ENCODE results near the gene CNTN6. TPM values are rescaled to one million over a fixed set of nuclear protein-coding genes. Genes with fewer than 3 reads are reported as not detected.

The CNTN6 gene
- total RNA-seq, 2 donors from 2014 or later: not detected

DNA sequence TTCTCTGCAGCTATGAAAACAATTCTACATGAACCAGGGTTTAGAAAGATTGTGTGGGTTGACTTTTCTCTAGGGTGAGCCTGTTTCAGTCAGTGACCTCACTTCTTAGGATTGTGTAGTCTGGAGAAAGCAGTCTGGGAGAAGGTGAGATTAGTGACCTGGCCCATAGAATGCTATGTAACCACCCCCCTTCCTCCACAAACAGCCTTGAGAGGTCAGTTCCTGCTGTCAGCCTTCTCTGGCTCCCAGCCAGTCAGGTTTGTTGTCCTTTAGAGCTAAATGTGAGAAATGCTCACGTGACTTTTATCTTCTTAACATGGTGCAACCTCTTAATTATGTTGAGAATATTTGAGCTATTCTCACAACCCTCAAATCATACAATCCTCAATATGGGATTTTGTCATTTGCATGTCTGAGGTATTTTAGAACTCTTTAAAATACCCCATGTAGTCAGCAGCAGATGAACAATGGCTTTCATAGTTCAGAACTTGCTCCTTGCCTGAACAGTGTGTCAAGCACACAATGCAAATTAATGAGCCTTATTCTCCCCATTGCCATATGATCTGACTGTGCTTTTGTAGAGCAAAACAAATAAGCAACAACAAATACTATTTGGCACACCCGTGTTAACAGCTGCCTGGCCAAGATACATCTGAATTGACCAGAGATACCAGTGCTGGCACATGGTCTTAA, 311.6 kb downstream of the CNTN6 start:
- DNase-seq (no peak), ATAC-seq (replicated peaks in 1 of 2) (no peak)
- Mint-ChIP-seq H3K4me3 (no peak overlapping the region), H3K27ac (no peak overlapping the region), H3K9me3 (peaks cover 1 to 3% of the 10 kb centered on the region in 2 donors), H3K36me3 (ENCODE audit: insufficient read depth in 2 of 2) (no peaks in the 10 kb centered on the region), H3K4me1 (ENCODE audit: low read depth) (no peaks in the 10 kb centered on the region), H3K27me3 (ENCODE audit: low read depth) (no peaks in the 10 kb centered on the region)

DNA sequence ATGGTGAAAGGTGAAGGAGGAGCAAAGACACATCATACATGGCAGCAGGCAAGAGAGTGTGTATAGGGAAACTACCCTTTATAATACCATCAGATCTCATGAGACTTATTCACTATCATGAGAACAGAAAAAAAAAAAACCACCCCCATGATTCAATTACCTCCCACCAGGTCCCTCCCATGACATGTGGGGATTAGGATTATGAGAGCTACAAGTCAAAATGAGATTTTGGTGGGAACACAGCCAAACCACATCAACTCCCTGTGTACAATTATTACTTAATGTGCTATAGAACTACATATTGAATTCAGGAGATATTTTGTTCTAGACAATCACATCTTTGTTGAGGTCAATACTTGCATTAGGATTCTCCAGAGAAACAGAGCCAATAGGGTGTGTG, 313.4 kb downstream of the CNTN6 start:
- H3K9me3 Mint-ChIP-seq: peaks cover 1 to 3% of the 10 kb centered on the region in 2 donors
- no peak for ATAC-seq (replicated peaks in 1 of 2)

DNA sequence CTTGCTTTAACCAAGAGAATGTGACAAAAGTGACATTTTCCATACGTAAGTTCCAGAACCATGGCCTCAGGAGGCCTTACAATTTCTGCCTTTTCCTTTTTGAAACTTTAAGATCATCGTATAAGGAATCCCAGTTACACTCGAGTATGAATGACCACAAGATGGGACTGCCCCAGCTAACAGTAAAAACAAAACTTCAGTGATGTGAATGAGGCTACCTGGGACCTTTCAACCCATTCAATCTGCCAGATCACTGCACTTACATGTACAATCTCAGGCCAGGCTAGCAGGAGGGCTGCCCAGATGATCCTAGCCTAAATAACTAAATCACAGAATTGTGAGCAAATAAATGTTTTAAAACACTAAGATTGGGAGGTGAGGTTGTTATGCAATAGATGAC, 328.8 kb downstream of the CNTN6 start:
- no peaks in the 10 kb centered on the region for H3K36me3 Mint-ChIP-seq (ENCODE audit: insufficient read depth in 2 of 2)
- no peak overlapping the region for H3K27ac Mint-ChIP-seq
- H3K27me3 Mint-ChIP-seq (ENCODE audit: low read depth): no peaks in the 10 kb centered on the region
- no peak overlapping the region for H3K4me3 Mint-ChIP-seq
- no peak for DNase-seq
- no peaks in the 10 kb centered on the region for H3K4me1 Mint-ChIP-seq (ENCODE audit: low read depth)
- H3K9me3 Mint-ChIP-seq: peaks cover 4 to 9% of the 10 kb centered on the region in 2 donors
- no peak for ATAC-seq (replicated peaks in 1 of 2)

More for the DNA sequence above, 313.4 kb downstream of the CNTN6 start:
- no peaks in the 10 kb centered on the region for H3K4me1 Mint-ChIP-seq (ENCODE audit: low read depth)
- no peak for DNase-seq
- H3K4me3 Mint-ChIP-seq: no peak overlapping the region
- no peaks in the 10 kb centered on the region for H3K27me3 Mint-ChIP-seq (ENCODE audit: low read depth)
- no peaks in the 10 kb centered on the region for H3K36me3 Mint-ChIP-seq (ENCODE audit: insufficient read depth in 2 of 2)
- no peak overlapping the region for H3K27ac Mint-ChIP-seq

- ATAC-seq (replicated peaks in 1 of 2): no peak
- Mint-ChIP-seq H3K27ac (no peak overlapping the region), H3K9me3 (peaks cover 2 to 3% of the 10 kb centered on the region in 2 donors), H3K4me3 (no peak overlapping the region), H3K4me1 (ENCODE audit: low read depth) (no peaks in the 10 kb centered on the region), H3K27me3 (ENCODE audit: low read depth) (no peaks in the 10 kb centered on the region), H3K36me3 (ENCODE audit: insufficient read depth in 2 of 2) (no peaks in the 10 kb centered on the region)
- DNase-seq: no peak
These were observed 330.8 kb downstream of the CNTN6 start for GRCh38 chr3:1423566-1424089.

DNA sequence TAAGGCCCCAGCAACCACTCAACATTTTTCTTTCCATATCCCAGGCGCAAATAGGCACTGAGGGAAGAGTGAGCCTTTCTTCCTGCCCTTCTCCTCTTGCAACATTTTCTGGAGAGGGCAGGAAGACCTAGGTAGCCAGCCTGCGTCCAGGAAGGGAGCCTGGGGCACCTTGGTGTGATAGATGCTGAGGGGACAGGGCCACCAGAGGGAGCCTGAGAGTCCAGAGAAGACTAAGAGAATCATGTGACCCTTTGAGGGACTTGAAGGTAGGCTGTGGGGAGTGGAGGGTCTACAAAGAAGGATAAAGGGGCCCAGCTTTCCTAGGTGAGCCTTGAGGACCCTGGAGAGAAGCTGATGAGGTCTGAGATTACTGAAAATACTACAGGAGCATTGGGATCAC, 346.6 kb downstream of the CNTN6 start:
- no peak overlapping the region for H3K27ac Mint-ChIP-seq
- peaks cover 0 to 2% of the 10 kb centered on the region in 2 donors for H3K9me3 Mint-ChIP-seq

GRCh38 chr3:1442271-1442670, 349.4 kb downstream of the CNTN6 start:
- DNase-seq (no peak), ATAC-seq (replicated peaks in 1 of 2) (no peak)
- Mint-ChIP-seq H3K4me3 (no peak overlapping the region), H3K27me3 (ENCODE audit: low read depth) (no peaks in the 10 kb centered on the region), H3K27ac (no peak overlapping the region), H3K36me3 (ENCODE audit: insufficient read depth in 2 of 2) (no peaks in the 10 kb centered on the region), H3K9me3 (peaks cover 0 to 2% of the 10 kb centered on the region in 2 donors), H3K4me1 (ENCODE audit: low read depth) (no peaks in the 10 kb centered on the region)

More for the DNA sequence above, 346.6 kb downstream of the CNTN6 start:
- Mint-ChIP-seq H3K36me3 (ENCODE audit: insufficient read depth in 2 of 2) (no peaks in the 10 kb centered on the region), H3K4me3 (no peak overlapping the region), H3K4me1 (ENCODE audit: low read depth) (no peaks in the 10 kb centered on the region), H3K27me3 (ENCODE audit: low read depth) (no peaks in the 10 kb centered on the region)
- DNase-seq: peak in 1 of 2 donors; percentile 1
- ATAC-seq (replicated peaks in 1 of 2): no peak

DNA sequence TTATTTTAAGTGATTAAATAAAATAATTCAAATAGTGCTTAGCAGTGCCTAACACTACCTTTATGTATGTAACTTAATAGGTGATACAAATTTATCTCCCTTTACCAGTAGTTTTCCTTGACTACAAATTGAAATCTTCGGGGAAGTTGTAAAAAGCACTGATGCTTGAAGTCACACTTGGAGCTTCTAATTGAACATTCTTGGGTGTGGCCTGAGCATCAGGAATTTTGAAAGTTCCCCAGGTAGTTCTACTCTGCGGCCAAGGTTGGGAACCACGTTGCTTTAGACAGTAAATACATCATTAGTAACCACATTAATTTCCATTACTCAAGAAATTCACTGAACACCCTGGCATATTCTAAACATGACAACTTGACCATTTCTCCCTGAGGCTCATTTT, 351.4 kb downstream of the CNTN6 start:
- ATAC-seq (replicated peaks in 1 of 2): no peak
- no peak overlapping the region for H3K4me3 Mint-ChIP-seq
- H3K27ac Mint-ChIP-seq: no peak overlapping the region
- no peaks in the 10 kb centered on the region for H3K4me1 Mint-ChIP-seq (ENCODE audit: low read depth)
- H3K9me3 Mint-ChIP-seq: peaks cover 0 to 2% of the 10 kb centered on the region in 2 donors
- H3K27me3 Mint-ChIP-seq (ENCODE audit: low read depth): no peaks in the 10 kb centered on the region
- DNase-seq: no peak
- H3K36me3 Mint-ChIP-seq (ENCODE audit: insufficient read depth in 2 of 2): no peaks in the 10 kb centered on the region

GRCh38 chr3:1446531-1446930, 353.7 kb downstream of the CNTN6 start:
- H3K36me3 Mint-ChIP-seq (ENCODE audit: insufficient read depth in 2 of 2): no peaks in the 10 kb centered on the region
- no peak overlapping the region for H3K4me3 Mint-ChIP-seq
- no peak overlapping the region for H3K27ac Mint-ChIP-seq
- DNase-seq (no peak), ATAC-seq (replicated peaks in 1 of 2) (no peak)
- no peaks in the 10 kb centered on the region for H3K4me1 Mint-ChIP-seq (ENCODE audit: low read depth)
- no peaks in the 10 kb centered on the region for H3K27me3 Mint-ChIP-seq (ENCODE audit: low read depth)
- peaks cover 0 to 2% of the 10 kb centered on the region in 2 donors for H3K9me3 Mint-ChIP-seq

DNA sequence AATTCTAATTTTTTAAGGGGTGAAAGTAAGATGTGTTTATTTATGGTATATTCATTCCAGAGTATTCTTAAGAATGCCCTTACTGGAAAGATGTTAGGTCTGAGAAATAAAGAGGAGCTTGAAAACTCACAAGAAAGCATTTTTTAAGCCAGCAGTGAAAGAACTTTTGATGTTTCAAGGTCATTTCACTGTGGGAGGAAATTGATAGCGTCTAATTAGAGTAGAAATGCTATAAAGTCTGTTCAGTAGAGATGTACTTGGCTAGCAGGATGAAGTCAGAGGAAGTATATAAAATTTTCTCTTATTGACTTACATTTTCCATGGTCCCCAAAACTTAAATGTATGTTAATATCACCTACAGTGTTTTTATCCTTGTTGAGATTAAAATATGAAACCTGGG, 354.6 kb downstream of the CNTN6 start:
- Mint-ChIP-seq H3K4me3 (no peak overlapping the region), H3K9me3 (peaks cover 0 to 4% of the 10 kb centered on the region in 2 donors), H3K27me3 (ENCODE audit: low read depth) (no peaks in the 10 kb centered on the region), H3K4me1 (ENCODE audit: low read depth) (no peaks in the 10 kb centered on the region), H3K36me3 (ENCODE audit: insufficient read depth in 2 of 2) (no peaks in the 10 kb centered on the region), H3K27ac (no peak overlapping the region)
- DNase-seq (no peak), ATAC-seq (replicated peaks in 1 of 2) (no peak)

DNA sequence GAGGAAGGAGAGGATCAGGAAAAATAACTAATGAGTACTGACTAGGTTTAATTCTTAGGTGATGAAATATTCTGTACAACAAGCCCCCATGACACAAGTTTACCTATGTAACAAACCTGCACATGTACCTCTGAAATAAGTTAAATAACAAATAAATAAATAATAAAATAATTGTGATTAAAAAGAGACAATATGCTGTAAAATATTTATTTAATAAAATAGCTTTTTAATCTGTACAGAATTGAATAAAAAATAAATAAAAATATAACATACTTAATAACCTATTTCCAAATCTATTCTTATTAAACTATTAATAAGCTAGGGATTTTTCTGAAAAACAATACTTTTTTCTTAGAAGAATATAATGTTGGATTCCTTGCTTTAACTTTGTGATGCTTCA, 355.6 kb downstream of the CNTN6 start:
- Mint-ChIP-seq H3K9me3 (peaks cover 4 to 5% of the 10 kb centered on the region in 2 donors), H3K36me3 (ENCODE audit: insufficient read depth in 2 of 2) (no peaks in the 10 kb centered on the region), H3K4me3 (no peak overlapping the region), H3K4me1 (ENCODE audit: low read depth) (no peaks in the 10 kb centered on the region), H3K27ac (no peak overlapping the region), H3K27me3 (ENCODE audit: low read depth) (no peaks in the 10 kb centered on the region)
- ATAC-seq (replicated peaks in 1 of 2): no peak
- no peak for DNase-seq

Measured in activated T-cell treated with anti-CD3 and anti-CD28 coated beads, Interleukin-2, amount 50 U/mL, for 72 hours (primary cell).